ENCODE data around the gene SMIM32.

Gene SMIM32

GRCh38 chr5:136145030-136145429, 47.9 kb downstream of the SMIM32 start:
- DNase-seq (ENCODE audit: low read depth), result no peak
- TF ChIP-seq CTCF (IDR thresholded peaks at IDR 0.05; ENCODE audit: low read length, missing control alignments), result no peak
- no peak overlapping the region for H3K4me3 ChIP-seq (replicated peaks; ENCODE audit: low read depth, low read length)

- no peak overlapping the region for H3K4me3 ChIP-seq (replicated peaks; ENCODE audit: low read depth, low read length)
- no peak for TF ChIP-seq CTCF (IDR thresholded peaks at IDR 0.05; ENCODE audit: low read length, missing control alignments)
- DNase-seq (ENCODE audit: low read depth), result no peak
Measured at GRCh38 chr5:136143763-136144162, 49.2 kb downstream of the SMIM32 start.

GRCh38 chr5:136143312-136143711, 49.6 kb downstream of the SMIM32 start:
- TF ChIP-seq CTCF (IDR thresholded peaks at IDR 0.05; ENCODE audit: low read length, missing control alignments), result no peak
- no peak for DNase-seq (ENCODE audit: low read depth)
- H3K4me3 ChIP-seq (replicated peaks; ENCODE audit: low read depth, low read length), result no peak overlapping the region

- TF ChIP-seq CTCF (IDR thresholded peaks at IDR 0.05; ENCODE audit: low read length, missing control alignments), result no peak
- no peak overlapping the region for H3K4me3 ChIP-seq (replicated peaks; ENCODE audit: low read depth, low read length)
- no peak for DNase-seq (ENCODE audit: low read depth)
Measured at GRCh38 chr5:136141561-136141960, 51.4 kb downstream of the SMIM32 start.

All from fibroblast of pulmonary artery (primary cell).